GM19468 (cell line): ENCODE measurements around the gene GABRD.

ENCODE experiments used
- ATAC-seq: cut with Tn5 transposase; IDR thresholded peaks from one replicate; pipeline ENCODE4 v1.9.1; 2021; ENCODE audit warnings: mild to moderate bottlenecking, moderate library complexity, moderate number of reproducible peaks; ENCODE audit not compliant: unreplicated experiment; ENCODE audit errors: extremely low read depth

Gene GABRD

GRCh38 chr1:1984560-1985070, 34.5 kb upstream of the GABRD start:
- no peak for ATAC-seq

GRCh38 chr1:1985375-1986050, 33.6 kb upstream of the GABRD start:
- ATAC-seq: no peak

- no peak for ATAC-seq
Observed at GRCh38 chr1:1986451-1987141, 32.5 kb upstream of the GABRD start.

GRCh38 chr1:1987142-1987510, 32.0 kb upstream of the GABRD start:
- no peak for ATAC-seq

- no peak for ATAC-seq
Observed at GRCh38 chr1:1988061-1988945, 30.8 kb upstream of the GABRD start.

- ATAC-seq: no peak
Observed at GRCh38 chr1:1989102-1989542, 30.0 kb upstream of the GABRD start.

- ATAC-seq: no peak
Observed at GRCh38 chr1:1989789-1990188, 29.4 kb upstream of the GABRD start.

GRCh38 chr1:1990222-1990621, 28.9 kb upstream of the GABRD start:
- no peak for ATAC-seq

- no peak for ATAC-seq
Observed at GRCh38 chr1:1994536-1994935, 24.6 kb upstream of the GABRD start.

GRCh38 chr1:1996207-1996651, 22.9 kb upstream of the GABRD start:
- ATAC-seq: no peak

- no peak for ATAC-seq
Observed at GRCh38 chr1:1997576-1997975, 21.6 kb upstream of the GABRD start.

- no peak for ATAC-seq
Observed at GRCh38 chr1:2000432-2000831, 18.7 kb upstream of the GABRD start.

GRCh38 chr1:2000850-2001249, 18.3 kb upstream of the GABRD start:
- no peak for ATAC-seq

GRCh38 chr1:2001773-2002411, 17.3 kb upstream of the GABRD start:
- ATAC-seq: no peak

GRCh38 chr1:2003541-2004131, 15.5 kb upstream of the GABRD start, which contains the start of gene CFAP74:
Gene CFAP74, minus strand, starts transcription at chr1:2003786. Its CDS starts 12,830 bp downstream, at chr1:1990956.
- no peak for ATAC-seq

GRCh38 chr1:2004856-2005255, 14.3 kb upstream of the GABRD start:
- ATAC-seq: no peak

- ATAC-seq: no peak
Observed at GRCh38 chr1:2009101-2010053, 9.8 kb upstream of the GABRD start.

GRCh38 chr1:2014181-2014580, 5.0 kb upstream of the GABRD start:
- ATAC-seq: no peak
